Stomach (tissue), 4 donors: ENCODE data around the gene DZANK1.

Experiments
- CTCF ChIP-seq, 7 experiments: fragments of 450-650 bp in 4 of 7; fragments of 200-600 bp in 3 of 7; sonication (generic) in 3 of 7; IDR thresholded peaks; one replicate each; pipeline ENCODE4 v1.5.1; 2016 to 2019; ENCODE audit warnings: antibody characterized with exemption in 7 of 7, control low read depth in 2 of 7, mild to moderate bottlenecking in 1 of 7
- EP300 ChIP-seq: sonication (generic); formaldehyde crosslinking; IDR thresholded peaks from one replicate; pipeline ENCODE4 v1.6.1; 2017; ENCODE audit warnings: antibody characterized with exemption
- POLR2A ChIP-seq, 4 donors: fragments of 450-650 bp; IDR thresholded peaks; one replicate each; pipeline ENCODE4 v1.6.1; 2016; ENCODE audit warnings: antibody characterized with exemption in 4 of 4, control low read depth in 2 of 4, mild to moderate bottlenecking in 1 of 4, moderate library complexity in 1 of 4
- POLR2AphosphoS5 ChIP-seq, 3 donors: sonication (generic); formaldehyde crosslinking; IDR thresholded peaks; one replicate each; pipeline ENCODE4 v1.6.1; 2016; ENCODE audit warnings: antibody characterized with exemption in 3 of 3

- no peak for TF ChIP-seq CTCF (IDR thresholded peaks at IDR 0.05)
- TF ChIP-seq EP300 = no peak
- TF ChIP-seq POLR2A (IDR thresholded peaks at IDR 0.05) = no peak
- TF ChIP-seq POLR2AphosphoS5 (IDR thresholded peaks at IDR 0.05) = no peak
Observed at GRCh38 chr20:18427214-18427613, 39.6 kb downstream of the DZANK1 start.
